ENCODE results near the gene SELENOW. TPM values are rescaled to one million over a fixed set of nuclear protein-coding genes. Genes with fewer than 3 reads are reported as not detected.
A peak's percentile ranks its signal among the peaks of the same experiment; 100 is the strongest.

The SELENOW gene
- total RNA-seq, 2 experiments from 2014 or later = 71.6 TPM

GRCh38 chr19:47760632-47760999, 17.9 kb upstream of the SELENOW start:
- peaks cover 40% of the 10 kb centered on the region for H3K36me3 Mint-ChIP-seq (ENCODE audit: low read depth)
- ChIA-PET POLR2A (interaction anchor here (1.0 kb wide), 1 partner anchor 76 kb away, joined by 3 read pairs; no protein-coding TSS in a partner anchor), CTCF (no interaction called here)
- H3K27ac ChIP-seq (ENCODE audit: low read depth in 1 of 2, low read length in 2 of 2) = no peak overlapping the region
- no peak for ATAC-seq (ENCODE audit: poor library complexity)
- H3K4me3 ChIP-seq (ENCODE audit: low read length) = no peak overlapping the region
- no peak overlapping the region for H3K4me3 Mint-ChIP-seq
- peak overlapping the region; percentile 53 for H3K27ac Mint-ChIP-seq
- DNase-seq = no peak
- H3K4me1 Mint-ChIP-seq (ENCODE audit: low read depth) = no peaks in the 10 kb centered on the region
- intact Hi-C loops (cut with DNase I, micrococcal nuclease) = no loop called here
- peaks cover 28% of the 10 kb centered on the region for H3K36me3 ChIP-seq (ENCODE audit: insufficient read depth, low read length)
- no peaks in the 10 kb centered on the region for H3K27me3 Mint-ChIP-seq
- TF ChIP-seq CTCF (IDR thresholded peaks at IDR 0.05) = no peak
- H3K27me3 ChIP-seq (ENCODE audit: control insufficient read depth in 1 of 2, insufficient read depth in 2 of 2, low read length in 2 of 2) = no peaks in the 10 kb centered on the region
- no peaks in the 10 kb centered on the region for H3K9me3 ChIP-seq (ENCODE audit: control insufficient read depth in 1 of 2, insufficient read depth in 1 of 2, low read length in 2 of 2)
- no peaks in the 10 kb centered on the region for H3K9me3 Mint-ChIP-seq
- no peaks in the 10 kb centered on the region for H3K4me1 ChIP-seq (ENCODE audit: insufficient read depth, low read length)

- H3K4me1 Mint-ChIP-seq (ENCODE audit: low read depth) = no peaks in the 10 kb centered on the region
- no peak overlapping the region for H3K27ac Mint-ChIP-seq
- no peak overlapping the region for H3K4me3 Mint-ChIP-seq
- no peak for ATAC-seq (ENCODE audit: poor library complexity)
- H3K36me3 ChIP-seq (ENCODE audit: insufficient read depth, low read length) = peaks cover 19% of the 10 kb centered on the region
- H3K27me3 Mint-ChIP-seq = no peaks in the 10 kb centered on the region
- peaks cover 33% of the 10 kb centered on the region for H3K36me3 Mint-ChIP-seq (ENCODE audit: low read depth)
- H3K4me1 ChIP-seq (ENCODE audit: insufficient read depth, low read length) = no peaks in the 10 kb centered on the region
- no peaks in the 10 kb centered on the region for H3K9me3 Mint-ChIP-seq
- no peak overlapping the region for H3K4me3 ChIP-seq (ENCODE audit: low read length)
- no peak for TF ChIP-seq CTCF (IDR thresholded peaks at IDR 0.05)
- no peak overlapping the region for H3K27ac ChIP-seq (ENCODE audit: low read depth in 1 of 2, low read length in 2 of 2)
- no peak for DNase-seq
- intact Hi-C loops (cut with DNase I, micrococcal nuclease) = no loop called here
- H3K27me3 ChIP-seq (ENCODE audit: control insufficient read depth in 1 of 2, insufficient read depth in 2 of 2, low read length in 2 of 2) = no peaks in the 10 kb centered on the region
- no peaks in the 10 kb centered on the region for H3K9me3 ChIP-seq (ENCODE audit: control insufficient read depth in 1 of 2, insufficient read depth in 1 of 2, low read length in 2 of 2)
- ChIA-PET POLR2A (no interaction called here), CTCF (no interaction called here)
Measured at GRCh38 chr19:47761566-47761965, 16.9 kb upstream of the SELENOW start.

GRCh38 chr19:47762151-47762550, 16.4 kb upstream of the SELENOW start:
- no peaks in the 10 kb centered on the region for H3K4me1 Mint-ChIP-seq (ENCODE audit: low read depth)
- no peaks in the 10 kb centered on the region for H3K9me3 ChIP-seq (ENCODE audit: control insufficient read depth in 1 of 2, insufficient read depth in 1 of 2, low read length in 2 of 2)
- H3K27me3 Mint-ChIP-seq = no peaks in the 10 kb centered on the region
- H3K4me3 Mint-ChIP-seq = no peak overlapping the region
- ATAC-seq (ENCODE audit: poor library complexity) (no peak), DNase-seq (no peak)
- H3K4me1 ChIP-seq (ENCODE audit: insufficient read depth, low read length) = no peaks in the 10 kb centered on the region
- H3K27ac Mint-ChIP-seq = no peak overlapping the region
- H3K36me3 ChIP-seq (ENCODE audit: insufficient read depth, low read length) = peaks cover 13% of the 10 kb centered on the region
- peaks cover 27% of the 10 kb centered on the region for H3K36me3 Mint-ChIP-seq (ENCODE audit: low read depth)
- no peaks in the 10 kb centered on the region for H3K27me3 ChIP-seq (ENCODE audit: control insufficient read depth in 1 of 2, insufficient read depth in 2 of 2, low read length in 2 of 2)
- POLR2A ChIA-PET = no interaction called here
- H3K9me3 Mint-ChIP-seq = no peaks in the 10 kb centered on the region
- no peak overlapping the region for H3K4me3 ChIP-seq (ENCODE audit: low read length)
- CTCF ChIA-PET = no interaction called here
- no peak overlapping the region for H3K27ac ChIP-seq (ENCODE audit: low read depth in 1 of 2, low read length in 2 of 2)
- TF ChIP-seq CTCF (IDR thresholded peaks at IDR 0.05) = no peak
- intact Hi-C loops (cut with DNase I, micrococcal nuclease) = no loop called here
